GM12892 (cell line): ENCODE measurements around the gene ZNF814.
"Not testable (repeated sequence)": the region's sequence is repeated elsewhere in the genome, so short reads cannot be mapped to it uniquely, and the experiment has no call there.

ENCODE experiments used
- POLR2A ChIP-seq: IDR thresholded peaks from 2 replicates; pipeline ENCODE4 v1.6.1; 2011; ENCODE audit warnings: low read depth, low read length, control low read depth
- POLR2AphosphoS5 ChIP-seq: IDR thresholded peaks from 2 replicates; pipeline ENCODE4 v1.6.1; 2011; ENCODE audit warnings: low read depth, low read length, control low read depth
- TAF1 ChIP-seq: IDR thresholded peaks from 2 replicates; pipeline ENCODE4 v1.6.1; 2011; ENCODE audit warnings: low read depth, mild to moderate bottlenecking, control low read depth, low read length, borderline replicate concordance

- not testable (repeated sequence) for TF ChIP-seq POLR2AphosphoS5, POLR2A, TAF1
Observed at GRCh38 chr19:57862351-57862750, 26.5 kb downstream of the ZNF814 start.
